OCI-LY7 (cell line): ENCODE data around the gene SKA2. TPM values are rescaled to one million over a fixed set of nuclear protein-coding genes. Genes with fewer than 3 reads are reported as not detected.
"Not testable (repeated sequence)": the region's sequence is repeated elsewhere in the genome, so short reads cannot be mapped to it uniquely, and the experiment has no call there.

Experiments
- BruUV-seq: library from RNA; stranded (reverse); fragments of 400-500 nt; replicated peaks from 2 replicates; lab custom pipeline; 2021; lab: Mats Ljungman, UMichigan
- CTCF ChIA-PET: fragments of 300-600 bp; sonication (Branson Sonifier 250); formaldehyde crosslinking; loops from one replicate; lab custom pipeline; 2022; ENCODE audit warnings: antibody characterized with exemption; ENCODE audit not compliant: unreplicated experiment; lab: Charles Lee
- POLR2A ChIA-PET: fragments of 300-600 bp; sonication (Branson Sonifier 250); formaldehyde crosslinking; loops from one replicate; lab custom pipeline; 2022; ENCODE audit warnings: antibody characterized with exemption; lab: Charles Lee
- DNase-seq: peaks from one replicate; pipeline ENCODE4 v3.0.0-alpha.2; 2015; ENCODE audit warnings: low spot score
- H2AFZ ChIP-seq: fragments of 200-600 bp; sonication (generic), shearing (Covaris generic); 2 replicates; pipeline ENCODE4 v1.6.1; 2014; ENCODE audit warnings: mild to moderate bottlenecking, antibody characterized with exemption, low read length, moderate library complexity
- H3K27ac ChIP-seq: fragments of 200-600 bp; sonication (generic); 2 replicates; pipeline ENCODE4 v1.5.1; 2014; ENCODE audit warnings: mixed run types, low read depth, mild to moderate bottlenecking, moderate library complexity, low read length, inconsistent platforms; ENCODE audit not compliant: poor library complexity, severe bottlenecking
- H3K36me3 ChIP-seq: fragments of 200-600 bp; sonication (generic); 2 replicates; pipeline ENCODE4 v1.6.1; 2014; ENCODE audit warnings: mild to moderate bottlenecking, antibody characterized with exemption, low read length, moderate library complexity, mixed read lengths; ENCODE audit not compliant: insufficient read depth
- H3K4me1 ChIP-seq: fragments of 200-600 bp; sonication (generic); 2 replicates; pipeline ENCODE4 v1.5.1; 2014; ENCODE audit warnings: mild to moderate bottlenecking, low read length; ENCODE audit not compliant: insufficient read depth, poor library complexity, severe bottlenecking
- H3K4me2 ChIP-seq: fragments of 200-600 bp; sonication (generic); 2 replicates; pipeline ENCODE4 v1.6.1; 2014; ENCODE audit warnings: mild to moderate bottlenecking, low read length
- H3K4me3 ChIP-seq: fragments of 200-600 bp; sonication (generic); 2 replicates; pipeline ENCODE4 v1.5.1; 2014; ENCODE audit warnings: mild to moderate bottlenecking, low read depth, low read length; ENCODE audit not compliant: poor library complexity, severe bottlenecking
- H3K79me2 ChIP-seq: fragments of 200-600 bp; sonication (generic); 2 replicates; pipeline ENCODE4 v1.6.1; 2016; ENCODE audit warnings: low read depth, mild to moderate bottlenecking, low read length, moderate library complexity, mixed read lengths; ENCODE audit not compliant: insufficient read depth
- H3K9me2 ChIP-seq: fragments of 200-600 bp; sonication (generic); 2 replicates; pipeline ENCODE4 v1.6.1; 2016; ENCODE audit warnings: mild to moderate bottlenecking, low read length, mixed read lengths; ENCODE audit not compliant: insufficient read depth
- H3K9me3 ChIP-seq: fragments of 200-600 bp; sonication (generic); 2 replicates; pipeline ENCODE4 v1.6.1; 2014; ENCODE audit warnings: mild to moderate bottlenecking, mixed run types, low read length, mixed read lengths
- H4K20me1 ChIP-seq: fragments of 200-600 bp; sonication (generic); 2 replicates; pipeline ENCODE4 v1.6.1; 2014; ENCODE audit warnings: mild to moderate bottlenecking, antibody characterized with exemption, low read length, moderate library complexity, mixed read lengths; ENCODE audit not compliant: insufficient read depth
- CTCF ChIP-seq: fragments of 200-600 bp; sonication (generic); conservative IDR thresholded peaks from 2 replicates; pipeline ENCODE4 v1.5.1; 2014; ENCODE audit warnings: mild to moderate bottlenecking, antibody characterized with exemption, low read length, moderate library complexity, mixed read lengths
- EZH2phosphoT487 ChIP-seq: fragments of 200-600 bp; sonication (generic); IDR thresholded peaks from 2 replicates; pipeline ENCODE4 v1.6.1; 2018; ENCODE audit warnings: low read depth, borderline replicate concordance, mild to moderate bottlenecking, mixed run types, antibody characterized with exemption, low read length, moderate library complexity, mixed read lengths
- intact Hi-C: fragments of 100-400 bp; cut with micrococcal nuclease; formaldehyde crosslinking; loops from one replicate; pipeline ENCODE4 v1.10.0; 2022; ENCODE audit not compliant: unreplicated experiment
- total RNA-seq, 2 experiments: library from RNA; depleted of rRNA in 1 of 2; stranded (reverse); fragments of >200 nt in 1 of 2; shearing (Covaris generic) in 1 of 2; gene quantifications; 2 replicates each; pipeline ENCODE4 v1.2.3, GENCODE V29; 2014 to 2022

Gene SKA2
- total RNA-seq, 2 experiments from 2014 or later = 82.5 to 106 TPM

- Histone ChIP-seq H3K36me3 (peaks cover 80% of the 10 kb centered on the region), H3K4me3 (no peak overlapping the region), H4K20me1 (no peaks in the 10 kb centered on the region), H3K27ac (no peak overlapping the region), H3K79me2 (peaks cover 6% of the 10 kb centered on the region; the same call in 1 of the 2 replicates), H3K9me3 (no peaks in the 10 kb centered on the region), H3K9me2 (no peaks in the 10 kb centered on the region), H2AFZ (no peak overlapping the region), H3K4me1 (no peaks in the 10 kb centered on the region), H3K4me2 (no peak overlapping the region)
- intact Hi-C loops = no loop called here
- ChIA-PET POLR2A (interaction anchor here (0.7 kb wide), 1 partner anchor 466 kb away, joined by 3 read pairs; no protein-coding TSS in a partner anchor), CTCF (no interaction called here)
- TF ChIP-seq CTCF (no peak), EZH2phosphoT487 (no peak)
- no peak for DNase-seq
- BruUV-seq = no TSS peak
Measured at GRCh38 chr17:59180626-59181025, 25.6 kb upstream of the SKA2 start.

- CTCF ChIA-PET, BruUV-seq, H3K4me2 ChIP-seq, H3K27ac ChIP-seq, H3K4me3 ChIP-seq, intact Hi-C loops, H3K9me3 ChIP-seq, H3K4me1 ChIP-seq, DNase-seq, H3K9me2 ChIP-seq, H3K79me2 ChIP-seq, H2AFZ ChIP-seq, H4K20me1 ChIP-seq: not testable (repeated sequence)
- POLR2A ChIA-PET = interaction anchor here (0.7 kb wide), 1 partner anchor 467 kb away, joined by 3 read pairs; no protein-coding TSS in a partner anchor
- H3K36me3 ChIP-seq = peaks cover 80% of the 10 kb centered on the region
Measured at GRCh38 chr17:59179601-59180000, 24.6 kb upstream of the SKA2 start.

GRCh38 chr17:59178266-59178985 lies 23.4 kb upstream of the SKA2 start:
- CTCF ChIA-PET = no interaction called here
- no TSS peak for BruUV-seq

More at GRCh38 chr17:59178266-59178985, 23.4 kb upstream of the SKA2 start:
- intact Hi-C loops = no loop called here
- Histone ChIP-seq H3K9me2 (no peaks in the 10 kb centered on the region), H3K9me3 (no peaks in the 10 kb centered on the region), H3K27ac (no peak overlapping the region), H2AFZ (no peak overlapping the region), H3K79me2 (peaks cover 15% of the 10 kb centered on the region; the same call in 1 of the 2 replicates), H4K20me1 (no peaks in the 10 kb centered on the region), H3K4me1 (no peaks in the 10 kb centered on the region), H3K36me3 (peaks cover 83% of the 10 kb centered on the region), H3K4me3 (no peak overlapping the region), H3K4me2 (no peak overlapping the region)
- TF ChIP-seq CTCF (no peak), EZH2phosphoT487 (no peak)
- DNase-seq = no peak
- POLR2A ChIA-PET = interaction anchor here (0.5 to 0.6 kb wide), 2 partner anchors 47 to 98 kb away, joined by 3 read pairs; no protein-coding TSS in a partner anchor
